HCT116 (cell line): ENCODE results near the gene NCKAP5. TPM values are rescaled to one million over a fixed set of nuclear protein-coding genes. Genes with fewer than 3 reads are reported as not detected.

Experiments
- ATAC-seq: fragments of 200-7000 bp; cut with Tn5 transposase; 2 replicates; pipeline ENCODE4 v1.9.1; 2020; ENCODE audit warnings: mild to moderate bottlenecking, moderate library complexity
- BruUV-seq: library from RNA; stranded (reverse); fragments of 400-500 nt; replicated peaks from 2 replicates; lab custom pipeline; 2021; lab: Mats Ljungman, UMichigan
- CTCF ChIA-PET: fragments of 300-600 bp; sonication (Branson Sonifier 250); formaldehyde crosslinking; loops from one replicate; lab custom pipeline; 2021; ENCODE audit warnings: antibody characterized with exemption; lab: Charles Lee
- POLR2A ChIA-PET: fragments of 300-600, 350-600 bp; sonication (Branson Sonifier 250); formaldehyde crosslinking; loops from one replicate; lab custom pipeline; 2021; ENCODE audit warnings: antibody characterized with exemption; lab: Charles Lee
- RAD21 ChIA-PET, 2 experiments: fragments of 300-600 bp; sonication (Branson Sonifier 250); formaldehyde crosslinking; loops; one replicate each; lab custom pipeline; 2023; ENCODE audit warnings: low total read pairs in 2 of 2; ENCODE audit not compliant: uncharacterized antibody in 2 of 2, unreplicated experiment in 2 of 2, low non-redundant PET in 1 of 2; lab: Charles Lee
- DNase-seq: peaks from one replicate; pipeline ENCODE4 v3.0.0-alpha.2; 2010; ENCODE audit warnings: low read depth, low spot score
- H2AFZ ChIP-seq: fragments of 200-600 bp; shearing (Covaris generic), sonication (generic); 2 replicates; pipeline ENCODE4 v1.6.1; 2017; ENCODE audit warnings: low read depth, mixed run types, mixed read lengths, antibody characterized with exemption, low read length; ENCODE audit not compliant: poor library complexity, severe bottlenecking
- H3K27ac ChIP-seq: 2 replicates; pipeline ENCODE4 v1.5.1; 2012; ENCODE audit warnings: low read depth, low read length
- H3K27me3 ChIP-seq: fragments of 200-600 bp; sonication (generic); 2 replicates; pipeline ENCODE4 v1.6.1; 2016; ENCODE audit warnings: mixed run types, low read length, mixed read lengths; ENCODE audit not compliant: insufficient read depth
- H3K36me3 ChIP-seq, 2 experiments: fragments of 200-500 bp in 1 of 2; fragments of 200-600 bp in 1 of 2; sonication (Bioruptor generic) in 1 of 2; sonication (generic) in 1 of 2; 2 replicates each; pipeline versions ENCODE4 v1.5.1 to v1.6.1; 2014 to 2016; ENCODE audit warnings: low read length in 2 of 2, inconsistent platforms in 1 of 2, mixed read lengths in 1 of 2, mixed run types in 1 of 2; ENCODE audit not compliant: insufficient read depth in 2 of 2, control insufficient read depth in 1 of 2
- H3K4me1 ChIP-seq, 2 experiments: fragments of 200-600 bp in 1 of 2; sonication (generic) in 1 of 2; 2 replicates each; pipeline versions ENCODE4 v1.5.1 to v1.6.1; 2012 to 2017; ENCODE audit warnings: low read length in 2 of 2, inconsistent platforms in 1 of 2, mild to moderate bottlenecking in 1 of 2, mixed read lengths in 1 of 2, mixed run types in 1 of 2, moderate library complexity in 1 of 2; ENCODE audit not compliant: insufficient read depth in 2 of 2, control insufficient read depth in 1 of 2
- H3K4me2 ChIP-seq: fragments of 200-600 bp; sonication (generic); 2 replicates; pipeline ENCODE4 v1.6.1; 2017; ENCODE audit warnings: mixed run types, low read length, mixed read lengths
- H3K4me3 ChIP-seq, 2 experiments: fragments of 200-600 bp in 1 of 2; sonication (generic) in 1 of 2; replicated peaks in 1 of 2; 2 replicates each; pipeline ENCODE4 v1.5.1; 2011 to 2016; ENCODE audit warnings: low read length in 2 of 2, control low read depth in 1 of 2, low read depth in 1 of 2, mild to moderate bottlenecking in 1 of 2, mixed read lengths in 1 of 2, mixed run types in 1 of 2
- H3K79me2 ChIP-seq: fragments of 200-600 bp; sonication (generic); 2 replicates; pipeline ENCODE4 v1.6.1; 2017; ENCODE audit warnings: mild to moderate bottlenecking, mixed run types, low read length, moderate library complexity, mixed read lengths; ENCODE audit not compliant: insufficient read depth
- H3K9ac ChIP-seq: fragments of 200-600 bp; sonication (generic); 2 replicates; pipeline ENCODE4 v1.6.1; 2016; ENCODE audit warnings: low read length, mixed read lengths
- H3K9me2 ChIP-seq: fragments of 200-600 bp; sonication (generic), shearing (Covaris generic); 2 replicates; pipeline ENCODE4 v1.6.1; 2017; ENCODE audit warnings: mixed run types, mild to moderate bottlenecking, moderate library complexity; ENCODE audit not compliant: insufficient read depth
- H3K9me3 ChIP-seq, 2 experiments: fragments of 200-500 bp in 1 of 2; fragments of 200-600 bp in 1 of 2; sonication (Bioruptor generic) in 1 of 2; sonication (generic) in 1 of 2; 2 replicates each; pipeline ENCODE4 v1.6.1; 2014 to 2017; ENCODE audit warnings: low read length in 2 of 2, mixed read lengths in 2 of 2, inconsistent platforms in 1 of 2, low read depth in 1 of 2, mild to moderate bottlenecking in 1 of 2, mixed run types in 1 of 2, moderate library complexity in 1 of 2; ENCODE audit not compliant: control insufficient read depth in 1 of 2, insufficient read depth in 1 of 2
- H4K20me1 ChIP-seq: fragments of 200-600 bp; sonication (generic), shearing (Covaris generic); 2 replicates; pipeline ENCODE4 v1.6.1; 2017; ENCODE audit warnings: mixed run types, mild to moderate bottlenecking, moderate library complexity; ENCODE audit not compliant: insufficient read depth
- ATF3 ChIP-seq: IDR thresholded peaks from 2 replicates; pipeline ENCODE4 v1.6.1; 2012
- CBX3 ChIP-seq: IDR thresholded peaks from 2 replicates; pipeline ENCODE4 v1.6.1; 2012; ENCODE audit warnings: low read depth
- CEBPB ChIP-seq: IDR thresholded peaks from 2 replicates; pipeline ENCODE4 v1.6.1; 2012; ENCODE audit warnings: low read depth
- EGR1 ChIP-seq: IDR thresholded peaks from 2 replicates; pipeline ENCODE4 v1.6.1; 2012; ENCODE audit warnings: low read depth
- ELF1 ChIP-seq: IDR thresholded peaks from 2 replicates; pipeline ENCODE4 v1.6.1; 2012; ENCODE audit warnings: low read depth, borderline replicate concordance
- EZH2 ChIP-seq: fragments of 200-600 bp; sonication (generic); IDR thresholded peaks from 2 replicates; pipeline ENCODE4 v1.6.1; 2017; ENCODE audit warnings: antibody characterized with exemption, mixed run types
- EZH2phosphoT487 ChIP-seq: fragments of 200-600 bp; IDR thresholded peaks from 2 replicates; pipeline ENCODE4 v1.6.1; 2018; ENCODE audit warnings: antibody characterized with exemption, borderline replicate concordance
- FOSL1 ChIP-seq: IDR thresholded peaks from 2 replicates; pipeline ENCODE4 v1.6.1; 2012; ENCODE audit warnings: low read depth
- JUND ChIP-seq: IDR thresholded peaks from 2 replicates; pipeline ENCODE4 v1.6.1; 2012
- MAX ChIP-seq: IDR thresholded peaks from 2 replicates; pipeline ENCODE4 v1.6.1; 2012
- POLR2A ChIP-seq: IDR thresholded peaks from 2 replicates; pipeline ENCODE4 v1.7.0; 2011; ENCODE audit warnings: borderline replicate concordance; ENCODE audit not compliant: insufficient read depth, insufficient read length; ENCODE audit errors: extremely low read depth
- REST ChIP-seq: IDR thresholded peaks from 2 replicates; pipeline ENCODE4 v1.6.1; 2012; ENCODE audit warnings: low read depth
- SIN3A ChIP-seq: IDR thresholded peaks from 2 replicates; pipeline ENCODE4 v1.6.1; 2012; ENCODE audit warnings: low read depth
- SP1 ChIP-seq: IDR thresholded peaks from 2 replicates; pipeline ENCODE4 v1.6.1; 2012; ENCODE audit warnings: low read depth
- SRF ChIP-seq: IDR thresholded peaks from 2 replicates; pipeline ENCODE4 v1.6.1; 2012; ENCODE audit warnings: low read depth
- TCF7L2 ChIP-seq: IDR thresholded peaks from 2 replicates; pipeline ENCODE4 v1.7.0; 2011; ENCODE audit warnings: borderline replicate concordance, inconsistent platforms; ENCODE audit not compliant: insufficient read depth, insufficient read length; ENCODE audit errors: extremely low read depth
- YY1 ChIP-seq: IDR thresholded peaks from 2 replicates; pipeline ENCODE4 v1.6.1; 2011; ENCODE audit warnings: low read length, low read depth, moderate library complexity, mild to moderate bottlenecking; ENCODE audit not compliant: insufficient replicate concordance; ENCODE audit errors: extremely low read depth
- ZFX ChIP-seq: fragments of 450-650 bp; IDR thresholded peaks from 2 replicates; pipeline ENCODE4 v1.6.1; 2017
- ZNF274 ChIP-seq: fragments of 200-500 bp; sonication (Bioruptor generic); IDR thresholded peaks from 2 replicates; pipeline ENCODE4 v1.6.1; 2014; ENCODE audit warnings: mild to moderate bottlenecking, low read depth, low read length, inconsistent platforms
- intact Hi-C: fragments of 100-400 bp; cut with micrococcal nuclease; formaldehyde crosslinking; loops from 2 replicates; pipeline ENCODE4 v1.10.0; 2022
- total RNA-seq: library from RNA; stranded (reverse); gene quantifications from one replicate; pipeline ENCODE4 v1.2.1, GENCODE V29; 2021; ENCODE audit not compliant: unreplicated experiment

Gene NCKAP5
- total RNA-seq, 1 experiment from 2014 or later: 0.30 TPM

- Histone ChIP-seq H3K9ac (no peak overlapping the region), H3K27ac (no peak overlapping the region), H3K36me3 (no peaks in the 10 kb centered on the region), H3K4me3 (no peak overlapping the region), H3K9me3 (no peaks in the 10 kb centered on the region), H4K20me1 (no peaks in the 10 kb centered on the region), H3K27me3 (peaks cover 2% of the 10 kb centered on the region; the same call in 1 of the 2 replicates), H3K4me1 (no peaks in the 10 kb centered on the region), H3K9me2 (no peaks in the 10 kb centered on the region), H3K4me2 (no peak overlapping the region), H2AFZ (no peak overlapping the region), H3K79me2 (no peaks in the 10 kb centered on the region)
- intact Hi-C loops: no loop called here
- TF ChIP-seq FOSL1 (no peak), SP1 (no peak), EGR1 (no peak), CEBPB (no peak), YY1 (no peak), SRF (no peak), CBX3 (no peak), MAX (no peak), SIN3A (no peak), TCF7L2 (no peak), ZNF274 (no peak), JUND (no peak), REST (no peak), EZH2 (no peak), POLR2A (no peak), ELF1 (no peak), ZFX (no peak), EZH2phosphoT487 (no peak), ATF3 (no peak)
- ChIA-PET CTCF (no interaction called here), POLR2A (no interaction called here), RAD21 (no interaction called here)
- DNase-seq: no peak
- ATAC-seq: no peak
- no TSS peak for BruUV-seq
These were observed 771.2 kb downstream of the NCKAP5 start for GRCh38 chr2:132797071-132797470.
